IMR-90 (cell line): ENCODE measurements around the gene PEX16. TPM values are rescaled to one million over a fixed set of nuclear protein-coding genes. Genes with fewer than 3 reads are reported as not detected.

Experiments
- ATAC-seq: fragments of 200-7000 bp; cut with Tn5 transposase; 2 replicates; pipeline ENCODE4 v1.9.1; 2020; ENCODE audit warnings: low read depth, mild to moderate bottlenecking, moderate library complexity
- BruUV-seq: library from RNA; stranded (reverse); fragments of 400-500 nt; replicated peaks from 2 replicates; lab custom pipeline; 2021; lab: Mats Ljungman, UMichigan
- CTCF ChIA-PET: fragments of 300-600 bp; formaldehyde crosslinking; extraction: SDS; loops from one replicate; lab custom pipeline; 2021; ENCODE audit warnings: antibody characterized with exemption; lab: Yijun Ruan, JAX
- POLR2A ChIA-PET: fragments of 300-600 bp; sonication (Branson Sonifier 250); formaldehyde crosslinking; loops from one replicate; lab custom pipeline; 2022; ENCODE audit warnings: antibody characterized with exemption; ENCODE audit not compliant: unreplicated experiment; lab: Charles Lee
- DNase-seq: peaks from one replicate; pipeline ENCODE4 v3.0.0; 2013
- H2AFZ ChIP-seq: replicated peaks from 2 replicates; pipeline ENCODE3; 2013; ENCODE audit warnings: low read length, mild to moderate bottlenecking; ENCODE audit not compliant: poor library complexity
- H2AK5ac ChIP-seq: 2 replicates; pipeline ENCODE4 v1.6.1; 2013; ENCODE audit warnings: low read depth, low read length, inconsistent platforms
- H2AK9ac ChIP-seq: replicated peaks from 2 replicates; pipeline ENCODE3; 2013; ENCODE audit warnings: mild to moderate bottlenecking, low read depth, low read length, moderate library complexity; ENCODE audit not compliant: poor library complexity
- H2BK120ac ChIP-seq: 2 replicates; pipeline ENCODE4 v1.6.1; 2013; ENCODE audit warnings: low read depth, low read length, inconsistent platforms
- H2BK15ac ChIP-seq: 3 replicates; pipeline ENCODE4 v1.6.1; 2013; ENCODE audit warnings: low read depth, low read length, inconsistent platforms
- H2BK20ac ChIP-seq: 2 replicates; pipeline ENCODE4 v1.6.1; 2013; ENCODE audit warnings: low read depth, mild to moderate bottlenecking, inconsistent platforms, low read length, moderate library complexity
- H2BK5ac ChIP-seq: 2 replicates; pipeline ENCODE4 v1.6.1; 2013; ENCODE audit warnings: mild to moderate bottlenecking, low read depth, low read length, inconsistent platforms; ENCODE audit not compliant: poor library complexity, severe bottlenecking
- H3K14ac ChIP-seq: replicated peaks from 2 replicates; pipeline ENCODE4 v1.6.1; 2013; ENCODE audit warnings: low read depth, low read length, inconsistent platforms
- H3K18ac ChIP-seq: 2 replicates; pipeline ENCODE4 v1.6.1; 2013; ENCODE audit warnings: low read depth, low read length, control low read depth
- H3K23ac ChIP-seq: 2 replicates; pipeline ENCODE4 v1.6.1; 2013; ENCODE audit warnings: low read depth, low read length, inconsistent platforms
- H3K27ac ChIP-seq: 2 replicates; pipeline ENCODE4 v1.5.1; 2013; ENCODE audit warnings: mild to moderate bottlenecking, control low read depth, low read length; ENCODE audit not compliant: insufficient read depth
- H3K27me3 ChIP-seq: 2 replicates; pipeline ENCODE4 v1.6.1; 2013; ENCODE audit warnings: low read length; ENCODE audit not compliant: control insufficient read depth, insufficient read depth
- H3K36me3 ChIP-seq: 2 replicates; pipeline ENCODE4 v1.6.1; 2013; ENCODE audit warnings: low read length, mixed read lengths; ENCODE audit not compliant: control insufficient read depth, insufficient read depth
- H3K4ac ChIP-seq: 2 replicates; pipeline ENCODE4 v1.6.1; 2013; ENCODE audit warnings: low read depth, low read length, inconsistent platforms
- H3K4me1 ChIP-seq: 2 replicates; pipeline ENCODE4 v1.6.1; 2013; ENCODE audit warnings: low read length, mixed read lengths; ENCODE audit not compliant: control insufficient read depth, insufficient read depth
- H3K4me2 ChIP-seq: 2 replicates; pipeline ENCODE4 v1.6.1; 2013; ENCODE audit warnings: low read depth, mild to moderate bottlenecking, control low read depth, low read length, moderate library complexity
- H3K4me3 ChIP-seq: 2 replicates; pipeline ENCODE4 v1.5.1; 2013; ENCODE audit warnings: low read depth, mild to moderate bottlenecking, control low read depth, low read length, moderate library complexity; ENCODE audit not compliant: insufficient read depth
- H3K56ac ChIP-seq: 2 replicates; pipeline ENCODE4 v1.6.1; 2013; ENCODE audit warnings: low read length, inconsistent platforms; ENCODE audit not compliant: insufficient read depth; ENCODE audit errors: extremely low read depth
- H3K79me1 ChIP-seq, 2 experiments: 2 replicates each; pipeline ENCODE4 v1.6.1; 2013; ENCODE audit warnings: low read length in 2 of 2, inconsistent platforms in 1 of 2, low read depth in 1 of 2
- H3K9ac ChIP-seq: 2 replicates; pipeline ENCODE4 v1.6.1; 2013; ENCODE audit warnings: low read depth, low read length, control low read depth
- H3K9me1 ChIP-seq: 2 replicates; pipeline ENCODE4 v1.6.1; 2013; ENCODE audit warnings: low read length, inconsistent platforms; ENCODE audit not compliant: insufficient read depth
- H3K9me3 ChIP-seq: 2 replicates; pipeline ENCODE4 v1.6.1; 2013; ENCODE audit warnings: low read length; ENCODE audit not compliant: control insufficient read depth, insufficient read depth
- H4K20me1 ChIP-seq: 2 replicates; pipeline ENCODE4 v1.6.1; 2013; ENCODE audit warnings: low read length, inconsistent platforms; ENCODE audit not compliant: insufficient read depth
- H4K5ac ChIP-seq: 2 replicates; pipeline ENCODE4 v1.6.1; 2013; ENCODE audit warnings: mild to moderate bottlenecking, low read depth, low read length, control low read depth
- H4K8ac ChIP-seq, 2 experiments: 2 replicates each; pipeline ENCODE4 v1.6.1; 2013; ENCODE audit warnings: low read depth in 2 of 2, low read length in 2 of 2, control low read depth in 1 of 2, inconsistent platforms in 1 of 2
- H4K91ac ChIP-seq: 2 replicates; pipeline ENCODE4 v1.6.1; 2013; ENCODE audit warnings: low read depth, low read length, inconsistent platforms; ENCODE audit not compliant: insufficient read depth
- BHLHE40 ChIP-seq: fragments of 150-350 bp; IDR thresholded peaks from 2 replicates; pipeline ENCODE4 v1.6.1; 2016; ENCODE audit warnings: mild to moderate bottlenecking, low read depth, low read length
- CEBPB ChIP-seq: IDR thresholded peaks from 2 replicates; pipeline ENCODE4 v1.6.1; 2012; ENCODE audit warnings: low read depth, low read length, improper control_type of control experiment
- CHD1 ChIP-seq: IDR thresholded peaks from 2 replicates; pipeline ENCODE4 v1.6.1; 2012; ENCODE audit warnings: low read depth, low read length, improper control_type of control experiment
- ELK1 ChIP-seq: fragments of 150-350 bp; IDR thresholded peaks from 2 replicates; pipeline ENCODE4 v1.6.1; 2016; ENCODE audit warnings: low read depth, mild to moderate bottlenecking, low read length, moderate library complexity, borderline replicate concordance
- FOS ChIP-seq: fragments of 150-350 bp; IDR thresholded peaks from 2 replicates; pipeline ENCODE4 v1.6.1; 2016; ENCODE audit warnings: low read depth, low read length
- MAFK ChIP-seq: IDR thresholded peaks from 2 replicates; pipeline ENCODE4 v1.6.1; 2012; ENCODE audit warnings: low read depth, low read length, improper control_type of control experiment
- MAZ ChIP-seq: IDR thresholded peaks from 2 replicates; pipeline ENCODE4 v1.6.1; 2012; ENCODE audit warnings: low read depth, mild to moderate bottlenecking, low read length, improper control_type of control experiment, moderate library complexity, borderline replicate concordance
- MXI1 ChIP-seq: IDR thresholded peaks from 2 replicates; pipeline ENCODE4 v1.6.1; 2012; ENCODE audit warnings: low read depth, mild to moderate bottlenecking, low read length, moderate library complexity, borderline replicate concordance
- NFE2L2 ChIP-seq: fragments of 150-350 bp; IDR thresholded peaks from 2 replicates; pipeline ENCODE4 v1.6.1; 2016; ENCODE audit warnings: low read depth, mild to moderate bottlenecking, low read length
- POLR2A ChIP-seq: IDR thresholded peaks from 2 replicates; pipeline ENCODE4 v1.6.1; 2012; ENCODE audit warnings: mild to moderate bottlenecking, low read depth, low read length
- RAD21 ChIP-seq: IDR thresholded peaks from 2 replicates; pipeline ENCODE4 v1.6.1; 2012; ENCODE audit warnings: low read length, improper control_type of control experiment
- RCOR1 ChIP-seq: IDR thresholded peaks from 2 replicates; pipeline ENCODE4 v1.6.1; 2012; ENCODE audit warnings: mild to moderate bottlenecking, low read length, improper control_type of control experiment; ENCODE audit not compliant: insufficient replicate concordance
- RFX5 ChIP-seq: IDR thresholded peaks from 2 replicates; pipeline ENCODE4 v1.8.0; 2012; ENCODE audit warnings: low read depth, mild to moderate bottlenecking, low read length, moderate library complexity
- SMC3 ChIP-seq: fragments of 150-350 bp; IDR thresholded peaks from 2 replicates; pipeline ENCODE4 v1.6.1; 2016; ENCODE audit warnings: low read depth, mild to moderate bottlenecking, antibody characterized with exemption, low read length, moderate library complexity
- WGBS, 2 experiments: methylation state at CpG; one replicate each; pipeline versions ENCODE4 v1.1.5 to v1.1.7; 2013; ENCODE audit warnings: missing lambda C conversion rate in 2 of 2; ENCODE audit not compliant: insufficient read length in 1 of 2; ENCODE audit errors: extremely low coverage in 2 of 2; 5-methylcytosine and 5-hydroxymethylcytosine counted together
- dilution Hi-C: fragments of 300-500 bp; cut with HindIII; formaldehyde crosslinking; loops from one replicate; pipeline ENCODE4 v1.14.3; 2018; ENCODE audit warnings: low sequenced_read_pairs; ENCODE audit not compliant: unreplicated experiment
- in situ Hi-C: fragments of 300-500 bp; cut with MboI; formaldehyde crosslinking; loops from 3 replicates; pipeline ENCODE4 v1.14.3; 2019; ENCODE audit warnings: low sequenced_read_pairs, inconsistent platforms, mixed read lengths
- intact Hi-C: fragments of 100-400 bp; cut with micrococcal nuclease; formaldehyde crosslinking; loops from 2 replicates; pipeline ENCODE4 v1.10.0; 2022
- polyA plus RNA-seq, 3 experiments: library from polyadenylated mRNA; depleted of rRNA; stranded (reverse); fragments of >200 nt; gene quantifications; 2 replicates each; pipeline ENCODE4 v1.2.3, GENCODE V29; 2012; ENCODE audit warnings: low replicate concordance in 1 of 3
- total RNA-seq: library from RNA; depleted of rRNA; stranded (reverse); fragments of >200 nt; gene quantifications from 2 replicates; pipeline ENCODE4 v1.2.3, GENCODE V29; 2012
- TF ChIP-seq, protein P1 (sequence below): fragments of 150-350 bp; IDR thresholded peaks from 2 replicates; pipeline ENCODE4 v1.6.1; 2017; ENCODE audit warnings: mild to moderate bottlenecking, antibody characterized with exemption, low read length, low read depth
- TF ChIP-seq, protein P2 (sequence below): conservative IDR thresholded peaks from 2 replicates; pipeline ENCODE4 v1.5.1; 2012; ENCODE audit warnings: mild to moderate bottlenecking, low read depth, low read length, improper control_type of control experiment

The PEX16 gene
- total and polyA plus RNA-seq, 2 of the 4 experiments (the other 2 are of a cell fraction), result 17.9 to 23.3 TPM

- Histone ChIP-seq H4K5ac (no peak overlapping the region), H2AK5ac (no peak overlapping the region), H3K4me1 (no peaks in the 10 kb centered on the region), H2BK15ac (no peak overlapping the region), H3K27ac (no peak overlapping the region), H3K9me3 (no peaks in the 10 kb centered on the region), H3K18ac (no peak overlapping the region), H3K14ac (no peak overlapping the region), H2BK20ac (no peak overlapping the region), H2BK120ac (no peak overlapping the region), H3K79me1 (peaks cover 18 to 32% of the 10 kb centered on the region in 2 experiments), H3K9me1 (0 out of 2 replicates have a peak, but pooled peaks cover 8% of the 10 kb centered on the region), H3K4me2 (no peak overlapping the region), H4K20me1 (peaks cover 7% of the 10 kb centered on the region; the same call in 1 of the 2 replicates), H3K4me3 (no peak overlapping the region), H2AFZ (no peak overlapping the region), H3K36me3 (peaks cover 30% of the 10 kb centered on the region), H4K91ac (no peak overlapping the region), H3K23ac (no peak overlapping the region), H2BK5ac (no peak overlapping the region), H3K4ac (no peak overlapping the region), H4K8ac (no peak overlapping the region), H3K9ac (no peak overlapping the region), H2AK9ac (no peak overlapping the region), H3K56ac (no peak overlapping the region), H3K27me3 (no peaks in the 10 kb centered on the region)
- intact Hi-C loops (no loop called here), in situ Hi-C loops (no loop called here), dilution Hi-C loops (no loop called here)
- DNase-seq (no peak), ATAC-seq (no peak)
- CTCF ChIA-PET, result interaction anchor here (0.6 kb wide), 1 partner anchor 55 kb away, joined by 3 read pairs; no protein-coding TSS in a partner anchor
- no CpG with 5 or more reads among the region's 13 CpGs for WGBS, 2 experiments
- POLR2A ChIA-PET, result no interaction called here
- TF ChIP-seq RCOR1, result no peak
- TF ChIP-seq RAD21, result no peak
- TF ChIP-seq CEBPB, result no peak
- no peak for TF ChIP-seq MXI1
- TF ChIP-seq MAFK, result no peak
- TF ChIP-seq SMC3, result no peak
- no peak for TF ChIP-seq NFE2L2
- TF ChIP-seq, protein P1, sequence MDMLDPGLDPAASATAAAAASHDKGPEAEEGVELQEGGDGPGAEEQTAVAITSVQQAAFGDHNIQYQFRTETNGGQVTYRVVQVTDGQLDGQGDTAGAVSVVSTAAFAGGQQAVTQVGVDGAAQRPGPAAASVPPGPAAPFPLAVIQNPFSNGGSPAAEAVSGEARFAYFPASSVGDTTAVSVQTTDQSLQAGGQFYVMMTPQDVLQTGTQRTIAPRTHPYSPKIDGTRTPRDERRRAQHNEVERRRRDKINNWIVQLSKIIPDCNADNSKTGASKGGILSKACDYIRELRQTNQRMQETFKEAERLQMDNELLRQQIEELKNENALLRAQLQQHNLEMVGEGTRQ, result no peak
- TF ChIP-seq FOS, result no peak
- TF ChIP-seq MAZ, result no peak
- TF ChIP-seq, protein P2, sequence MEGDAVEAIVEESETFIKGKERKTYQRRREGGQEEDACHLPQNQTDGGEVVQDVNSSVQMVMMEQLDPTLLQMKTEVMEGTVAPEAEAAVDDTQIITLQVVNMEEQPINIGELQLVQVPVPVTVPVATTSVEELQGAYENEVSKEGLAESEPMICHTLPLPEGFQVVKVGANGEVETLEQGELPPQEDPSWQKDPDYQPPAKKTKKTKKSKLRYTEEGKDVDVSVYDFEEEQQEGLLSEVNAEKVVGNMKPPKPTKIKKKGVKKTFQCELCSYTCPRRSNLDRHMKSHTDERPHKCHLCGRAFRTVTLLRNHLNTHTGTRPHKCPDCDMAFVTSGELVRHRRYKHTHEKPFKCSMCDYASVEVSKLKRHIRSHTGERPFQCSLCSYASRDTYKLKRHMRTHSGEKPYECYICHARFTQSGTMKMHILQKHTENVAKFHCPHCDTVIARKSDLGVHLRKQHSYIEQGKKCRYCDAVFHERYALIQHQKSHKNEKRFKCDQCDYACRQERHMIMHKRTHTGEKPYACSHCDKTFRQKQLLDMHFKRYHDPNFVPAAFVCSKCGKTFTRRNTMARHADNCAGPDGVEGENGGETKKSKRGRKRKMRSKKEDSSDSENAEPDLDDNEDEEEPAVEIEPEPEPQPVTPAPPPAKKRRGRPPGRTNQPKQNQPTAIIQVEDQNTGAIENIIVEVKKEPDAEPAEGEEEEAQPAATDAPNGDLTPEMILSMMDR, result no peak
- TF ChIP-seq BHLHE40, result no peak
- no peak for TF ChIP-seq ELK1
- no peak for TF ChIP-seq RFX5
- no peak for TF ChIP-seq POLR2A
- TF ChIP-seq CHD1, result no peak
- BruUV-seq, result no TSS peak
These were observed 2.2 kb downstream of the PEX16 start for GRCh38 chr11:45915446-45915845.
